Endothelial cell of umbilical vein (primary cell): ENCODE measurements around the gene DNAAF5. TPM values are rescaled to one million over a fixed set of nuclear protein-coding genes. Genes with fewer than 3 reads are reported as not detected.

Experiments used
- BruUV-seq: library from RNA; stranded (reverse); fragments of 400-500 nt; replicated peaks from 2 replicates; lab custom pipeline; 2021; lab: Mats Ljungman, UMichigan
- CTCF ChIA-PET: fragments of 300-600, 350-600 bp; sonication (Branson Sonifier 250); formaldehyde crosslinking; loops from one replicate; lab custom pipeline; 2021; ENCODE audit warnings: antibody characterized with exemption, inconsistent platforms; lab: Charles Lee
- POLR2A ChIA-PET: fragments of 300-600, 350-600 bp; sonication (Branson Sonifier 250); formaldehyde crosslinking; loops from one replicate; lab custom pipeline; 2021; ENCODE audit warnings: antibody characterized with exemption, inconsistent platforms; lab: Charles Lee
- DNase-seq: peaks from one replicate; pipeline ENCODE4 v3.0.0-alpha.2; 2011; ENCODE audit warnings: low read depth, low spot score
- FAIRE-seq: peaks from 2 replicates; lab custom pipeline; 2011; peaks lifted over from hg19 to GRCh38; lab: Jason Lieb, UNC
- H2AFZ ChIP-seq: 2 replicates; pipeline ENCODE4 v1.6.0; 2012; ENCODE audit warnings: low read depth, low read length, control low read depth, inconsistent platforms
- H3K27ac ChIP-seq: 2 replicates; pipeline ENCODE4 v1.5.1; 2011; ENCODE audit warnings: low read depth, mild to moderate bottlenecking, control low read depth, low read length, moderate library complexity; ENCODE audit not compliant: insufficient read depth
- H3K27me3 ChIP-seq, 2 experiments: 2 replicates each; pipeline versions ENCODE4 v1.6.0 to v1.6.1; 2011; ENCODE audit warnings: low read length in 2 of 2, mixed read lengths in 1 of 2; ENCODE audit not compliant: control insufficient read depth in 2 of 2, insufficient read depth in 2 of 2
- H3K36me3 ChIP-seq, 2 experiments: 2 replicates in 1 of 2; 3 replicates in 1 of 2; pipeline ENCODE4 v1.5.1; 2011; ENCODE audit warnings: low read length in 2 of 2, mild to moderate bottlenecking in 1 of 2, moderate library complexity in 1 of 2; ENCODE audit not compliant: control insufficient read depth in 2 of 2, insufficient read depth in 2 of 2; ENCODE audit errors: extremely low read depth in 1 of 2
- H3K4me1 ChIP-seq: 3 replicates; pipeline ENCODE4 v1.5.1; 2011; ENCODE audit warnings: mild to moderate bottlenecking, low read length; ENCODE audit not compliant: control insufficient read depth, insufficient read depth; ENCODE audit errors: extremely low read depth
- H3K4me2 ChIP-seq: 2 replicates; pipeline ENCODE4 v1.6.1; 2011; ENCODE audit warnings: low read length, control low read depth, mixed read lengths; ENCODE audit not compliant: insufficient read depth
- H3K4me3 ChIP-seq, 3 experiments: fragments of 200-600 bp in 1 of 3; sonication (generic), shearing (Covaris generic) in 1 of 3; replicated peaks in 1 of 3; 2 replicates each; pipeline ENCODE4 v1.5.1; 2011 to 2016; ENCODE audit warnings: control low read depth in 3 of 3, low read length in 3 of 3, mild to moderate bottlenecking in 2 of 3, inconsistent platforms in 1 of 3, low read depth in 1 of 3, moderate library complexity in 1 of 3; ENCODE audit not compliant: insufficient read depth in 1 of 3
- H3K79me2 ChIP-seq: 2 replicates; pipeline ENCODE4 v1.6.0; 2012; ENCODE audit warnings: low read length, inconsistent platforms; ENCODE audit not compliant: control insufficient read depth, insufficient read depth
- H3K9ac ChIP-seq: replicated peaks from 2 replicates; pipeline ENCODE3; 2011; ENCODE audit warnings: low read length, control low read depth; ENCODE audit not compliant: insufficient read depth; ENCODE audit errors: extremely low read depth
- H3K9me1 ChIP-seq: replicated peaks from 3 replicates; pipeline ENCODE4 v1.6.0; 2011; ENCODE audit warnings: mild to moderate bottlenecking, low read length; ENCODE audit not compliant: control insufficient read depth, insufficient read depth; ENCODE audit errors: extremely low read depth
- H3K9me3 ChIP-seq: replicated peaks from 2 replicates; pipeline ENCODE4 v1.5.1; 2012; ENCODE audit warnings: low read length, inconsistent platforms; ENCODE audit not compliant: control insufficient read depth, insufficient read depth
- H4K20me1 ChIP-seq: replicated peaks from 2 replicates; pipeline ENCODE3; 2011; ENCODE audit warnings: mild to moderate bottlenecking, low read length; ENCODE audit not compliant: control insufficient read depth, insufficient read depth; ENCODE audit errors: extremely low read depth
- EZH2 ChIP-seq: IDR thresholded peaks from 2 replicates; pipeline ENCODE4 v1.6.1; 2012; ENCODE audit warnings: borderline replicate concordance, low read depth, mild to moderate bottlenecking, moderate library complexity, low read length, inconsistent platforms; ENCODE audit not compliant: severe bottlenecking
- FOS ChIP-seq: IDR thresholded peaks from 2 replicates; pipeline ENCODE4 v1.6.1; 2011; ENCODE audit warnings: mild to moderate bottlenecking, low read length, moderate library complexity, borderline replicate concordance; ENCODE audit not compliant: insufficient read depth
- GATA2 ChIP-seq: IDR thresholded peaks from 2 replicates; pipeline ENCODE4 v1.7.0; 2011; ENCODE audit warnings: low read depth, mild to moderate bottlenecking, moderate library complexity, mixed read lengths, low read length; ENCODE audit not compliant: insufficient read length, insufficient read depth
- JUN ChIP-seq: IDR thresholded peaks from 2 replicates; pipeline ENCODE4 v1.6.1; 2011; ENCODE audit warnings: borderline replicate concordance, low read depth; ENCODE audit not compliant: insufficient read length, insufficient read depth
- MYC ChIP-seq: IDR thresholded peaks from one replicate; pipeline ENCODE4 v1.6.1; 2011; ENCODE audit warnings: mild to moderate bottlenecking, low read depth, low read length
- POLR2A ChIP-seq: IDR thresholded peaks from 2 replicates; pipeline ENCODE4 v1.6.1; 2012; ENCODE audit warnings: low read depth, mild to moderate bottlenecking, control low read depth, low read length
- POLR2AphosphoS5 ChIP-seq: IDR thresholded peaks from 2 replicates; pipeline ENCODE4 v1.6.1; 2012; ENCODE audit warnings: low read depth, mild to moderate bottlenecking, control low read depth, low read length, moderate library complexity; ENCODE audit not compliant: insufficient read depth
- dilution Hi-C: fragments of 300-500 bp; cut with MboI; formaldehyde crosslinking; loops from one replicate; pipeline ENCODE4 v1.15.0; 2019; ENCODE audit warnings: low sequenced_read_pairs; ENCODE audit not compliant: extremely low pct_ligation_motif_present
- intact Hi-C: fragments of 100-400 bp; cut with micrococcal nuclease; formaldehyde crosslinking; loops from one replicate; pipeline ENCODE4 v1.10.0; 2022
- polyA plus RNA-seq, 4 experiments: library from polyadenylated mRNA; depleted of rRNA in 3 of 4; stranded (reverse) in 3 of 4; unstranded in 1 of 4; fragments of >200 nt; gene quantifications; 2 replicates each; pipeline versions ENCODE4 v1.2.1 to v1.2.3, GENCODE V29; 2011 to 2012; ENCODE audit warnings: missing spikeins in 1 of 4
- total RNA-seq: library from RNA; stranded (reverse); gene quantifications from 2 replicates; pipeline ENCODE4 v1.2.3, GENCODE V29; 2021
- TF ChIP-seq, protein P1 (sequence below): IDR thresholded peaks from 2 replicates; pipeline ENCODE4 v1.6.1; 2011; ENCODE audit not compliant: insufficient read depth, insufficient read length
- TF ChIP-seq, protein P2 (sequence below), 2 donors: IDR thresholded peaks; 1 replicate in 1 of 2; 2 replicates in 1 of 2; pipeline ENCODE4 v1.5.1; 2011; ENCODE audit warnings: low read length in 2 of 2, mild to moderate bottlenecking in 2 of 2, moderate library complexity in 2 of 2, control low read depth in 1 of 2, inconsistent platforms in 1 of 2, low read depth in 1 of 2; ENCODE audit not compliant: insufficient read depth in 1 of 2; ENCODE audit errors: extremely low read depth in 1 of 2

Gene DNAAF5
- total and polyA plus RNA-seq, 2 donors (not counting 3 experiments of a cell fraction or from before 2014, with no cell fraction given): 49.3 to 65.5 TPM

- TF ChIP-seq, protein P1, sequence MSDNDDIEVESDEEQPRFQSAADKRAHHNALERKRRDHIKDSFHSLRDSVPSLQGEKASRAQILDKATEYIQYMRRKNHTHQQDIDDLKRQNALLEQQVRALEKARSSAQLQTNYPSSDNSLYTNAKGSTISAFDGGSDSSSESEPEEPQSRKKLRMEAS: no peak
- TF ChIP-seq JUN: no peak
- TF ChIP-seq EZH2: no peak
- TF ChIP-seq MYC: no peak
- TF ChIP-seq POLR2AphosphoS5: no peak
- TF ChIP-seq, protein P2, sequence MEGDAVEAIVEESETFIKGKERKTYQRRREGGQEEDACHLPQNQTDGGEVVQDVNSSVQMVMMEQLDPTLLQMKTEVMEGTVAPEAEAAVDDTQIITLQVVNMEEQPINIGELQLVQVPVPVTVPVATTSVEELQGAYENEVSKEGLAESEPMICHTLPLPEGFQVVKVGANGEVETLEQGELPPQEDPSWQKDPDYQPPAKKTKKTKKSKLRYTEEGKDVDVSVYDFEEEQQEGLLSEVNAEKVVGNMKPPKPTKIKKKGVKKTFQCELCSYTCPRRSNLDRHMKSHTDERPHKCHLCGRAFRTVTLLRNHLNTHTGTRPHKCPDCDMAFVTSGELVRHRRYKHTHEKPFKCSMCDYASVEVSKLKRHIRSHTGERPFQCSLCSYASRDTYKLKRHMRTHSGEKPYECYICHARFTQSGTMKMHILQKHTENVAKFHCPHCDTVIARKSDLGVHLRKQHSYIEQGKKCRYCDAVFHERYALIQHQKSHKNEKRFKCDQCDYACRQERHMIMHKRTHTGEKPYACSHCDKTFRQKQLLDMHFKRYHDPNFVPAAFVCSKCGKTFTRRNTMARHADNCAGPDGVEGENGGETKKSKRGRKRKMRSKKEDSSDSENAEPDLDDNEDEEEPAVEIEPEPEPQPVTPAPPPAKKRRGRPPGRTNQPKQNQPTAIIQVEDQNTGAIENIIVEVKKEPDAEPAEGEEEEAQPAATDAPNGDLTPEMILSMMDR (IDR thresholded peaks at IDR 0.05; ENCODE audit: extremely low read depth in 1 of 2, insufficient read depth in 1 of 2, low read depth in 1 of 2, low read length in 2 of 2): no peak
- TF ChIP-seq GATA2: no peak
- TF ChIP-seq FOS: no peak
- TF ChIP-seq POLR2A: no peak
- Histone ChIP-seq H3K36me3 (peaks cover 3 to 21% of the 10 kb centered on the region in 2 experiments), H3K9me3 (no peaks in the 10 kb centered on the region), H3K27ac (no peak overlapping the region), H3K9me1 (no peaks in the 10 kb centered on the region), H2AFZ (no peak overlapping the region), H3K4me2 (no peak overlapping the region), H3K9ac (no peak overlapping the region), H3K27me3 (no peaks in the 10 kb centered on the region), H3K4me3 (no peak overlapping the region), H3K79me2 (peaks cover 22% of the 10 kb centered on the region), H4K20me1 (no peaks in the 10 kb centered on the region), H3K4me1 (no peaks in the 10 kb centered on the region)
- BruUV-seq: no TSS peak
- DNase-seq (no peak), FAIRE-seq (no peak)
- dilution Hi-C loops (no loop called here), intact Hi-C loops (no loop called here)
- CTCF ChIA-PET: no interaction called here
- POLR2A ChIA-PET: no interaction called here
These were observed 15.4 kb downstream of the DNAAF5 start for GRCh38 chr7:741850-742249.
